Measurements from ENCODE around the gene FOXD2.

FOXD2 gene

GRCh38 chr1:47393141-47393540 lies 44.7 kb upstream of the FOXD2 start:
- Histone ChIP-seq H3K79me2 (ENCODE audit: control insufficient read depth, insufficient read depth, low read length, poor library complexity) (no peaks in the 10 kb centered on the region), H3K27me3 (ENCODE audit: insufficient read depth, low read length) (no peaks in the 10 kb centered on the region), H3K9ac (ENCODE audit: low read length) (no peak overlapping the region), H4K91ac (ENCODE audit: low read depth, low read length) (no peak overlapping the region), H2BK120ac (ENCODE audit: insufficient read depth, low read length, poor library complexity) (no peak overlapping the region), H3K14ac (ENCODE audit: low read length) (no peak overlapping the region), H3K23ac (ENCODE audit: low read length) (no peak overlapping the region), H2BK5ac (ENCODE audit: low read depth, low read length, poor library complexity) (no peak overlapping the region), H3K36me3 (ENCODE audit: control insufficient read depth in 1 of 2, insufficient read depth in 2 of 2, low read length in 2 of 2) (no peaks in the 10 kb centered on the region), H4K8ac (ENCODE audit: low read depth, low read length) (no peak overlapping the region), H3K79me1 (ENCODE audit: low read length) (no peaks in the 10 kb centered on the region), H3K4me3 (ENCODE audit: low read depth, low read length) (no peak overlapping the region), H2AK5ac (ENCODE audit: low read length) (no peak overlapping the region), H3K9me3 (ENCODE audit: insufficient read depth, low read depth, low read length) (no peaks in the 10 kb centered on the region), H2BK12ac (ENCODE audit: low read length) (no peak overlapping the region), H4K12ac (ENCODE audit: low read depth, low read length) (no peak overlapping the region), H3K27ac (ENCODE audit: low read depth, low read length) (no peak overlapping the region), H2AFZ (ENCODE audit: insufficient read depth, low read length, poor library complexity) (no peak overlapping the region), H3K4me1 (ENCODE audit: control insufficient read depth in 1 of 2, insufficient read depth in 2 of 2, low read length in 2 of 2) (peaks cover 0 to 3% of the 10 kb centered on the region in 2 experiments), H3K4ac (ENCODE audit: low read depth, low read length) (no peak overlapping the region), H3K18ac (ENCODE audit: low read length) (no peak overlapping the region), H3K4me2 (ENCODE audit: low read length) (no peak overlapping the region)
- no CpG with 5 or more reads among the region's 5 CpGs for whole genome bisulfite sequencing (ENCODE audit: extremely low coverage, insufficient coverage, insufficient read length)
- DNase-seq: no peak

GRCh38 chr1:47395433-47395832 lies 42.4 kb upstream of the FOXD2 start:
- Histone ChIP-seq H4K91ac (ENCODE audit: low read depth, low read length) (no peak overlapping the region), H3K18ac (ENCODE audit: low read length) (no peak overlapping the region), H4K12ac (ENCODE audit: low read depth, low read length) (no peak overlapping the region), H2BK12ac (ENCODE audit: low read length) (no peak overlapping the region), H4K8ac (ENCODE audit: low read depth, low read length) (no peak overlapping the region), H3K9me3 (ENCODE audit: insufficient read depth, low read depth, low read length) (no peaks in the 10 kb centered on the region), H3K36me3 (ENCODE audit: control insufficient read depth in 1 of 2, insufficient read depth in 2 of 2, low read length in 2 of 2) (no peaks in the 10 kb centered on the region), H2AFZ (ENCODE audit: insufficient read depth, low read length, poor library complexity) (no peak overlapping the region), H3K4me3 (ENCODE audit: low read depth, low read length) (no peak overlapping the region), H2BK5ac (ENCODE audit: low read depth, low read length, poor library complexity) (no peak overlapping the region), H3K23ac (ENCODE audit: low read length) (no peak overlapping the region), H3K4me2 (ENCODE audit: low read length) (no peak overlapping the region), H3K4me1 (ENCODE audit: control insufficient read depth in 1 of 2, insufficient read depth in 2 of 2, low read length in 2 of 2) (peaks cover 0 to 3% of the 10 kb centered on the region in 2 experiments), H3K14ac (ENCODE audit: low read length) (no peak overlapping the region), H3K79me1 (ENCODE audit: low read length) (no peaks in the 10 kb centered on the region), H3K27ac (ENCODE audit: low read depth, low read length) (no peak overlapping the region), H3K79me2 (ENCODE audit: control insufficient read depth, insufficient read depth, low read length, poor library complexity) (no peaks in the 10 kb centered on the region), H2BK120ac (ENCODE audit: insufficient read depth, low read length, poor library complexity) (no peak overlapping the region), H3K9ac (ENCODE audit: low read length) (no peak overlapping the region), H2AK5ac (ENCODE audit: low read length) (no peak overlapping the region), H3K4ac (ENCODE audit: low read depth, low read length) (no peak overlapping the region), H3K27me3 (ENCODE audit: insufficient read depth, low read length) (no peaks in the 10 kb centered on the region)
- WGBS (ENCODE audit: extremely low coverage, insufficient coverage, insufficient read length): no CpG with 5 or more reads among the region's 3 CpGs
- DNase-seq: no peak

- Histone ChIP-seq H3K27me3 (ENCODE audit: insufficient read depth, low read length) (no peaks in the 10 kb centered on the region), H3K4me2 (ENCODE audit: low read length) (no peak overlapping the region), H3K79me2 (ENCODE audit: control insufficient read depth, insufficient read depth, low read length, poor library complexity) (no peaks in the 10 kb centered on the region), H3K4me1 (ENCODE audit: control insufficient read depth in 1 of 2, insufficient read depth in 2 of 2, low read length in 2 of 2) (peaks cover 0 to 3% of the 10 kb centered on the region in 2 experiments), H3K9me3 (ENCODE audit: insufficient read depth, low read depth, low read length) (no peaks in the 10 kb centered on the region), H2AFZ (ENCODE audit: insufficient read depth, low read length, poor library complexity) (no peak overlapping the region), H3K4me3 (ENCODE audit: low read depth, low read length) (no peak overlapping the region), H2AK5ac (ENCODE audit: low read length) (no peak overlapping the region), H3K36me3 (ENCODE audit: control insufficient read depth in 1 of 2, insufficient read depth in 2 of 2, low read length in 2 of 2) (no peaks in the 10 kb centered on the region), H4K12ac (ENCODE audit: low read depth, low read length) (no peak overlapping the region), H3K4ac (ENCODE audit: low read depth, low read length) (no peak overlapping the region), H3K27ac (ENCODE audit: low read depth, low read length) (no peak overlapping the region), H4K91ac (ENCODE audit: low read depth, low read length) (no peak overlapping the region), H3K14ac (ENCODE audit: low read length) (no peak overlapping the region), H2BK12ac (ENCODE audit: low read length) (no peak overlapping the region), H4K8ac (ENCODE audit: low read depth, low read length) (no peak overlapping the region), H3K18ac (ENCODE audit: low read length) (no peak overlapping the region), H2BK120ac (ENCODE audit: insufficient read depth, low read length, poor library complexity) (no peak overlapping the region), H3K79me1 (ENCODE audit: low read length) (no peaks in the 10 kb centered on the region), H2BK5ac (ENCODE audit: low read depth, low read length, poor library complexity) (no peak overlapping the region), H3K9ac (ENCODE audit: low read length) (no peak overlapping the region), H3K23ac (ENCODE audit: low read length) (no peak overlapping the region)
- no CpG with 5 or more reads among the region's 6 CpGs for WGBS (ENCODE audit: extremely low coverage, insufficient coverage, insufficient read length)
- no peak for DNase-seq
These were observed 41.1 kb upstream of the FOXD2 start for GRCh38 chr1:47396671-47397196.

GRCh38 chr1:47399138-47399845 lies 38.6 kb upstream of the FOXD2 start:
- Histone ChIP-seq H3K18ac (ENCODE audit: low read length) (no peak overlapping the region), H3K4ac (ENCODE audit: low read depth, low read length) (no peak overlapping the region), H3K36me3 (ENCODE audit: control insufficient read depth in 1 of 2, insufficient read depth in 2 of 2, low read length in 2 of 2) (no peaks in the 10 kb centered on the region), H2AFZ (ENCODE audit: insufficient read depth, low read length, poor library complexity) (no peak overlapping the region), H2BK12ac (ENCODE audit: low read length) (no peak overlapping the region), H3K27me3 (ENCODE audit: insufficient read depth, low read length) (no peaks in the 10 kb centered on the region), H2BK120ac (ENCODE audit: insufficient read depth, low read length, poor library complexity) (no peak overlapping the region), H3K79me1 (ENCODE audit: low read length) (no peaks in the 10 kb centered on the region), H3K9me3 (ENCODE audit: insufficient read depth, low read depth, low read length) (no peaks in the 10 kb centered on the region), H3K9ac (ENCODE audit: low read length) (no peak overlapping the region), H2AK5ac (ENCODE audit: low read length) (no peak overlapping the region), H3K4me3 (ENCODE audit: low read depth, low read length) (no peak overlapping the region), H3K23ac (ENCODE audit: low read length) (no peak overlapping the region), H4K8ac (ENCODE audit: low read depth, low read length) (no peak overlapping the region), H4K12ac (ENCODE audit: low read depth, low read length) (no peak overlapping the region), H3K27ac (ENCODE audit: low read depth, low read length) (no peak overlapping the region), H3K79me2 (ENCODE audit: control insufficient read depth, insufficient read depth, low read length, poor library complexity) (no peaks in the 10 kb centered on the region), H3K4me1 (ENCODE audit: control insufficient read depth in 1 of 2, insufficient read depth in 2 of 2, low read length in 2 of 2) (no peaks in the 10 kb centered on the region), H2BK5ac (ENCODE audit: low read depth, low read length, poor library complexity) (no peak overlapping the region), H4K91ac (ENCODE audit: low read depth, low read length) (no peak overlapping the region), H3K4me2 (ENCODE audit: low read length) (no peak overlapping the region), H3K14ac (ENCODE audit: low read length) (no peak overlapping the region)
- WGBS (ENCODE audit: extremely low coverage, insufficient coverage, insufficient read length): no CpG with 5 or more reads among the region's 4 CpGs
- DNase-seq: no peak

Measured in trophoblast cell (in vitro differentiated cells and primary cell).